ENCODE measurements around the gene CFHR3.
"Not testable (repeated sequence)": the region's sequence is repeated elsewhere in the genome, so short reads cannot be mapped to it uniquely, and the experiment has no call there.

Gene CFHR3

DNA sequence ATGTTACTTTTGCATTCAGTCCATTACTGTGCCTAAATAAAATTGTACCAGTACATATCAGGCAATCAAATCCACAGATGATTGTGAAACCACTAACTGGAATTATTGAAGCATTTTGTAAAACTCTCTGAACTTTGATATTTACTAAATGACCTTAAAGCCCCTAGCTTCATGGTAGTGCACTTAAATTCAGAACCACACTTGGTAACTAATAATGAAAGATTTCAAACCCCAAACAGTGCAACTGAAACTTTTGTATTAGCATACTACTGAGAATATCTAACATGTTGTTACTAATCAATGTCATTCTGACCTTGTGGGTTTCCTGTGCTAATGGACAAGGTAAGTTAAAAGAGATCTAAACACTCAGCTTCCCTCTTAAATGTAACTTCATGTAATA lies at the start of gene CFHR3:
Gene CFHR3, plus strand, starts transcription at position 238 of the 400 bp plus-strand sequence. Its CDS starts 47 bp downstream, at position 285.
- no peak for DNase-seq (ENCODE audit: low spot score)

GRCh38 chr1:196732526-196732925 lies 42.1 kb upstream of the CFHR3 start:
- DNase-seq (ENCODE audit: low spot score), result no peak

DNA sequence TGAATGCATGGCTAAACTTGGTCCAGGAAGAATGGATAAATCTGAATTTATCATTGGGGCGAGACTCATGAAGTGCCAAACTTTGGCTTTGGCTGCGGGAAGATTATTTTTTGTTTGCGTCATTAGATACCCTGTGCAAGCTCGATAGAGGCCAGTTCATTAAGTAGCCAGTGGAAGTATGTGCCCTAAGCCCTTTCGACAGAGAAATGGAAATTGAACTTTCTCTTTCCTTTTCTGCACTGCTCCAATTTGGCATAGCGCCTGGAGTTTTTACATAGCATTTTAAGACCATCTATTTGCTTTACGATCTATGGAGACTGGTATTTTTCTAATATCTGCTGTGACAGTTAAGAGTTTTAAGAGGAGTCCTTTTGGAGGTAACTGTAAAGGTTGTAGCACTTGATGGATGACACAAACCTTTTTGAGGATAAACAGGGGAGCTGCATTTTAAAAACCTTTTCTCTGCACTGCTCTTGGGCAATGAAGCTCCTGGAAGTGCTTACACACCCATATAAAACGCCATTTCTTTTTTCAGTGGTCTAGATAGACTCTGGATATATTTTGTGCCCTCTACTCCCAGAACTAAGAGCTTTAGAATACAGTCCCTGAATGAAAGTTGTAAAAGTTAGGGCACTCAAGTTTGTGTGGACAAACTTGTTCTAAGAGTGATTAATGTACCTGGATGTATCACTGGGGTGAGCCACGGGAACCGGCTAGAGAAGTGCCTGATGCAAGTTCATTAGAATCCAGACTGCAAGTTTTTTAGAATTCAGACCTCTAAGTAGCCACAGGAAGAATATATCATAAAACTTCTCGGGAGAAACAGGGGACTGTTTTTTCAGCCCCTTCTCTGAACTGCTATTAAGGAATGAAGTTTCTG lies 41.3 kb upstream of the CFHR3 start:
- DNase-seq (ENCODE audit: low spot score), result no peak

GRCh38 chr1:196734006-196734405 lies 40.6 kb upstream of the CFHR3 start:
- DNase-seq (ENCODE audit: low spot score), result no peak

- DNase-seq (ENCODE audit: low spot score), result no peak
Observed at GRCh38 chr1:196734460-196734859, 40.2 kb upstream of the CFHR3 start.

DNA sequence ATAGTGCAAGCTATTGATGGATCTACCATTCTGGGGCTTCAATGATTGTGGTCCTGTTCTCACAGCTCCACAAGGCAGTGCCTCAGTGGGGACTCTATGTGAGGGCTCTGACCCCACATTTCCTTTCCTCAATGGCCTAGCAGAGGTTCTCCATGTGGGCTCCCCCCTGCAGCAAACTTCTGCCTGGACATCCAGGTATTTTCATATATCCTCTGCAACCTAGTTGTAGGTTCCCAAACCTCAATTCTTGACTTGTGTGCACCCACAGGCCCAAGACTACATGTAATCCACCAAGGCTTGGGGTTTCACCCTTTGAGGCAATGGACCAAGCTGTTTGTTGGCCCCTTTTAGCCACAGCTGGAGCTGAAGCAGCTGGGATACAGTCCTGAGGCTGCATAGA lies 35.9 kb upstream of the CFHR3 start:
- no peak for DNase-seq (ENCODE audit: low spot score)

- DNase-seq (ENCODE audit: low spot score), result not testable (repeated sequence)
Observed at GRCh38 chr1:196743244-196743643, 31.4 kb upstream of the CFHR3 start.

DNA sequence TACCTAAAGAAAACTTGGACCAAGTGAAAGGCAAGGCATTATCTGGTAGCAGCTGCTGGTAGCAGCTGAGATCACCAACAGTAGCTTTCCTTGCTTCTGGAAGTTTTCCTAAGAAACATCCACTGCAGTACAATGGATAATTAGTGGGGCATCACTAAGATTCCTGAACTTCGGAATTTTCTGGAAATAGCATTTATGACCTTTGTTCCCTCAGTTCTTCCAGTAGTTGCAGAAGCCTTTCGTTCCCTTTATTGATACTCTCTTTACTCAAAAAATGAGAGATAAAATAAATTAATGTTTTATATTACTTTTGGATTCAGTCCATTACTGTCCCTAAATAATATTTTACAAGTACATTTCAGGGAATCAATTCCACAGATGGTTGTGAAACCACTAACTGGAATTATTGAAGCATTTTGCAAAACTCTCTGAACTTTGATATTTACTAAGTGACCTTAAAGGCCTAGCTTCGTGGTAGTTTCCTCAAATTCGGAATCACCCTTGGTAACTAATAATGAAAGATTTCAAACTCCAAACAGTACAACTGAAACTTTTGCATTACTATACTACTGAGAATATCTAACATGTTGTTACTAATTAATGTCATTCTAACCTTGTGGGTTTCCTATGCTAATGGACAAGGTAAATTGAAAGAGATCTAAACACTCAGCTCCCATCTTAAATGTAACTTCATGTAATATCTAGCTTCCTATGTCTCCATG lies 9.5 kb upstream of the CFHR3 start:
- DNase-seq (ENCODE audit: low spot score), result not testable (repeated sequence)

- not testable (repeated sequence) for DNase-seq (ENCODE audit: low spot score)
Observed at GRCh38 chr1:196769823-196770222, 4.8 kb upstream of the CFHR3 start.

GRCh38 chr1:196773713-196774112 lies 927 bp upstream of the CFHR3 start:
- no peak for DNase-seq (ENCODE audit: low spot score)

DNA sequence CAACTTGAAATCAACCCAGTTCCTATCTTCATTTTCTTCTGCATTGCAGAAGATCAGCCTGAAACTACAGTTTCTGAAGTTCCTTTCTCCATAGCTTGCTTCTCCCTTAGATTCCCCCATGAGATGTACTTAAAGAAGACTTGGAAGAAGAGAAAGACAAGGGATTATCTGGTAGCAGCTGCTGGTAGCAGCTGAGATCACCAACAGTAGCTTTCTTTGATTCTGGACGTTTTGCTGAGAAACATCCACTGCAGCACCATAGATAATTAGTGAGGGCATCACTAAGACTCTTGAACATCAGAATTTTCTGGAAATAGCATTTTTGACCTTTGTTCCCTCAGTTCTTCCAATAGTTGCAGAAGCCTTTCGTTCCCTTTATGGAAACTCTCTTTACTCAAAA lies 465 bp upstream of the CFHR3 start:
- DNase-seq (ENCODE audit: low spot score), result no peak

DNA sequence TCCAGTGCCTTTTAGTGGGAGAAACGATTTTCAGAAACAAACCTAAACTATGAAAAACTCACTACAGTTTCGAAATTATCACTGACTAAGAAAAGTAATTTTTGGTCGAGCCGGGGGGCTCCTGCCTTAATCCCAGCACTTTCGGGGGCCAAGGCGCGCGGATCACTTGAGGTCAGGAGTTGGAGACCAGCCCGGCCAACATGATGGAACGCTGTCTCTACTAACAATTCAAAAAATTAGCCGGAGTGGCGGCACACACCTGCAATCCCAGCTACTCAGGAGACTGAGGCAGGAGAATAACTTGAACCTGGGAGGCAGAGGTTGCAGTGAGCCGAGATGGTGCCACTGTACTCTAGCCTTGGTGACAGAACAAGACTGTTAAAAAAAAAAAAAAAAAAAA lies 3.0 kb downstream of the CFHR3 start:
- no peak for DNase-seq (ENCODE audit: low spot score)

GRCh38 chr1:196779093-196779492 lies 4.5 kb downstream of the CFHR3 start:
- no peak for DNase-seq (ENCODE audit: low spot score)

GRCh38 chr1:196791252-196791651 lies 16.6 kb downstream of the CFHR3 start:
- DNase-seq (ENCODE audit: low spot score), result not testable (repeated sequence)

GRCh38 chr1:196794103-196794502 lies 19.5 kb downstream of the CFHR3 start:
- not testable (repeated sequence) for DNase-seq (ENCODE audit: low spot score)

- DNase-seq (ENCODE audit: low spot score), result no peak
Observed at GRCh38 chr1:196797891-196798290, 23.3 kb downstream of the CFHR3 start.

GRCh38 chr1:196801920-196802319 lies 27.3 kb downstream of the CFHR3 start:
- not testable (repeated sequence) for DNase-seq (ENCODE audit: low spot score)

DNA sequence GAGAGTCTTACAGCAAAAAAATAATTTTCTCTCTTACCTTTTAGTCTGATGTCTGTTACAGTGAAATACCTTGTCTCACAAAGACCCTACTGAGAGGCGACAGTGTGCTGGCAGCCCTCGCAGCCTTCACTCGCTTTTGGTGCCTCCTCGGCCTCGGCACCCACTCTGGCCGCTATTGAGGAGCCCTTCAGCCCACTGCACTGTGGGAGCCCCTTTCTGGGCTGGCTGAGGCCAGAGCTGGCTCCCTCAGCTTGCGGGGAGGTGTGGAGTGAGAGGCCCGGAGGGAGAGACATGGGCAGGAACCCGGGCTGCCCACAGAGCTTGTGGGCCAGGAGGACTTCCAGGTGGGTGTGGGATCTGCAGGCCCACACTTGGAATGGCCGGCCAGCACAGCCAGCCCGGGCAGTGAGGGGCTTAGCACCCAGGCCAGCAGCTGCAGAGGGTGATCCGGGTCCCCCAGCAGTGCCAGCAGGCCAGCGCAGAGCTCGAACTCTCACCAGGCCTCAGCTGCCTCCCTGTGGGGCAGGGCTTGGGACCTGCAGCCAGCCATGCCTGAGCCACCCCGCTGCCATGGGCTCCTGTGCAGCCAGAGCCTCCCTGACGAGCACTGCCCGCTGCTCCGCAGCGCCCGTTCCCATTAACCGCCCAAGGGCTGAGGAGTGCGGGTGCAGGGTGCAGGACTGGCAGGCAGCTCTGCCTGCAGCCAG lies 34.0 kb downstream of the CFHR3 start:
- no peak for DNase-seq (ENCODE audit: low spot score)

DNA sequence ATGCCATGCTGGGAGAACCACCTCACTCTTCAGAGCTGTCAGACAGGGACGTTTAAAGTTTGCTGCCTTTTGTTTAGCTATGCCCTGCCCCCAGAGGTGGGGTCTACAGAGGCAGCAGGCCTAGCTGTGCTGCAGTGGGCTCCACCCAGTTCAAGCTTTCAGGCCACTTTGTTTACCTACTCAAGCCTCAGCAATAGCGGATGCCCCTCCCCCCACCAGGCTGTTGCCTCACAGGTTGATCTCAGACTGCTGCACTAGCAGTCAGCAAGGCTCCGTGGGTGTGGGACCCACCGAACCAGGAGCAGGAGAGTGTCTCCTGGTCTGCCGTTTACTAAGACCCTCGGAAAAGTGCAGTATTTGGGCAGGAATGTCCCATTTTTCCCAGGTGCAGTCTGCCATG lies 42.8 kb downstream of the CFHR3 start:
- DNase-seq (ENCODE audit: low spot score), result not testable (repeated sequence)

- DNase-seq (ENCODE audit: low spot score), result not testable (repeated sequence)
Observed at GRCh38 chr1:196819531-196819930, 44.9 kb downstream of the CFHR3 start, which contains the start of gene CFHR1. TSS of gene CFHR1 (plus strand) at chr1:196819731. CDS start at chr1:196819845, 114 bp downstream.

GRCh38 chr1:196827860-196828259 lies 53.2 kb downstream of the CFHR3 start:
- DNase-seq (ENCODE audit: low spot score), result not testable (repeated sequence)
